GM19099 (cell line): Measurements from ENCODE around the gene NEUROD4.

Experiments
- POLR2A ChIP-seq: IDR thresholded peaks from 3 replicates; pipeline ENCODE4 v1.6.1; 2011; ENCODE audit warnings: low read depth; ENCODE audit not compliant: insufficient read length; ENCODE audit errors: extremely low read depth

Gene NEUROD4

GRCh38 chr12:55039395-55040354 is 19.9 kb downstream of the NEUROD4 start:
- TF ChIP-seq POLR2A = no peak

- TF ChIP-seq POLR2A = no peak
Measured at GRCh38 chr12:55041345-55042055, 21.7 kb downstream of the NEUROD4 start.

GRCh38 chr12:55043542-55043941 is 23.8 kb downstream of the NEUROD4 start:
- TF ChIP-seq POLR2A = no peak

- no peak for TF ChIP-seq POLR2A
Measured at GRCh38 chr12:55044135-55044534, 24.4 kb downstream of the NEUROD4 start.

GRCh38 chr12:55049676-55050075 is 29.9 kb downstream of the NEUROD4 start:
- no peak for TF ChIP-seq POLR2A

GRCh38 chr12:55051197-55051947 is 31.6 kb downstream of the NEUROD4 start:
- TF ChIP-seq POLR2A = no peak

- no peak for TF ChIP-seq POLR2A
Measured at GRCh38 chr12:55057481-55057880, 37.7 kb downstream of the NEUROD4 start.

GRCh38 chr12:55058082-55058481 is 38.3 kb downstream of the NEUROD4 start:
- no peak for TF ChIP-seq POLR2A

GRCh38 chr12:55058776-55059175 is 39.0 kb downstream of the NEUROD4 start:
- no peak for TF ChIP-seq POLR2A

- TF ChIP-seq POLR2A = no peak
Measured at GRCh38 chr12:55060470-55060869, 40.7 kb downstream of the NEUROD4 start.

GRCh38 chr12:55061024-55061423 is 41.2 kb downstream of the NEUROD4 start:
- no peak for TF ChIP-seq POLR2A

- no peak for TF ChIP-seq POLR2A
Measured at GRCh38 chr12:55063291-55063690, 43.5 kb downstream of the NEUROD4 start.

GRCh38 chr12:55065535-55065934 is 45.8 kb downstream of the NEUROD4 start:
- TF ChIP-seq POLR2A = no peak

GRCh38 chr12:55067701-55068100 is 47.9 kb downstream of the NEUROD4 start:
- TF ChIP-seq POLR2A = no peak

GRCh38 chr12:55068416-55069010 is 48.7 kb downstream of the NEUROD4 start:
- no peak for TF ChIP-seq POLR2A

GRCh38 chr12:55072083-55072482 is 52.3 kb downstream of the NEUROD4 start:
- TF ChIP-seq POLR2A = no peak
